ENCODE results near the gene UTS2R. TPM values are rescaled to one million over a fixed set of nuclear protein-coding genes. Genes with fewer than 3 reads are reported as not detected.
"Not testable (repeated sequence)": the region's sequence is repeated elsewhere in the genome, so short reads cannot be mapped to it uniquely, and the experiment has no call there.

The UTS2R gene
- polyA plus RNA-seq, 1 donor (not counting 4 experiments of a cell fraction or from before 2014, with no cell fraction given), result not detected

GRCh38 chr17:82372249-82373071, 895 bp downstream of the UTS2R start:
- Histone ChIP-seq H3K27me3 (ENCODE audit: control insufficient read depth, extremely low read depth, insufficient read depth, low read length) (peaks cover 68% of the 10 kb centered on the region), H2AFZ (ENCODE audit: control insufficient read depth, low read length) (no peak overlapping the region), H3K36me3 (ENCODE audit: control insufficient read depth in 2 of 2, extremely low read depth in 1 of 2, insufficient read depth in 2 of 2, low read length in 2 of 2) (no peaks in the 10 kb centered on the region), H3K4me1 (ENCODE audit: control insufficient read depth, extremely low read depth, insufficient read depth, low read length) (peaks cover 3% of the 10 kb centered on the region), H3K4me3 (ENCODE audit: control insufficient read depth in 2 of 3, extremely low read depth in 1 of 3, insufficient read depth in 2 of 3, low read depth in 1 of 3, low read length in 3 of 3) (no peak overlapping the region), H3K4me2 (ENCODE audit: control insufficient read depth, extremely low read depth, insufficient read depth, low read depth, low read length) (no peak overlapping the region), H3K27ac (ENCODE audit: control insufficient read depth, insufficient read depth, low read length) (no peak overlapping the region), H3K9me1 (ENCODE audit: control insufficient read depth, extremely low read depth, insufficient read depth, low read length) (no peaks in the 10 kb centered on the region), H3K9me3 (ENCODE audit: control insufficient read depth, low read depth, low read length) (no peaks in the 10 kb centered on the region), H4K20me1 (ENCODE audit: control insufficient read depth, extremely low read depth, insufficient read depth, low read length) (no peaks in the 10 kb centered on the region), H3K79me2 (ENCODE audit: control insufficient read depth, insufficient read depth, low read length) (no peaks in the 10 kb centered on the region), H3K9ac (ENCODE audit: control insufficient read depth, extremely low read depth, insufficient read depth, low read length) (no peak overlapping the region)
- TF ChIP-seq EZH2 (IDR thresholded peaks at IDR 0.05; ENCODE audit: low read length) (no peak), CTCF (optimal IDR thresholded peaks at IDR 0.05 in 1 of 3, IDR thresholded peaks at IDR 0.05 in 1 of 3, conservative IDR thresholded peaks at IDR 0.05 in 1 of 3; ENCODE audit: extremely low read depth in 1 of 3, insufficient read depth in 2 of 3, low read length in 3 of 3) (no peak)
- FAIRE-seq (no peak), DNase-seq (ENCODE audit: low read depth, low spot score) (no peak)
- dilution Hi-C loops (cut with MboI; ENCODE audit: extremely low pct_ligation_motif_present, low sequenced_read_pairs), result no loop called here

- FAIRE-seq; H3K9me1 ChIP-seq (ENCODE audit: control insufficient read depth, extremely low read depth, insufficient read depth, low read length); H3K36me3 ChIP-seq (ENCODE audit: control insufficient read depth in 2 of 2, extremely low read depth in 1 of 2, insufficient read depth in 2 of 2, low read length in 2 of 2); H3K9ac ChIP-seq (ENCODE audit: control insufficient read depth, extremely low read depth, insufficient read depth, low read length); H3K4me2 ChIP-seq (ENCODE audit: control insufficient read depth, extremely low read depth, insufficient read depth, low read depth, low read length); H4K20me1 ChIP-seq (ENCODE audit: control insufficient read depth, extremely low read depth, insufficient read depth, low read length); DNase-seq (ENCODE audit: low read depth, low spot score); H3K79me2 ChIP-seq (ENCODE audit: control insufficient read depth, insufficient read depth, low read length); H3K4me1 ChIP-seq (ENCODE audit: control insufficient read depth, extremely low read depth, insufficient read depth, low read length); H3K9me3 ChIP-seq (ENCODE audit: control insufficient read depth, low read depth, low read length); H2AFZ ChIP-seq (ENCODE audit: control insufficient read depth, low read length); dilution Hi-C loops (cut with MboI; ENCODE audit: extremely low pct_ligation_motif_present, low sequenced_read_pairs); H3K27ac ChIP-seq (ENCODE audit: control insufficient read depth, insufficient read depth, low read length); H3K4me3 ChIP-seq (ENCODE audit: control insufficient read depth in 2 of 3, extremely low read depth in 1 of 3, insufficient read depth in 2 of 3, low read depth in 1 of 3, low read length in 3 of 3): not testable (repeated sequence)
- H3K27me3 ChIP-seq (ENCODE audit: control insufficient read depth, extremely low read depth, insufficient read depth, low read length), result peaks cover 72% of the 10 kb centered on the region
These were observed 1.5 kb downstream of the UTS2R start for GRCh38 chr17:82373072-82373452.
